ENCODE data around the gene RPGRIP1.
"Not testable (repeated sequence)": the region's sequence is repeated elsewhere in the genome, so short reads cannot be mapped to it uniquely, and the experiment has no call there.

The RPGRIP1 gene

GRCh38 chr14:21279783-21280182 is at the start of gene RPGRIP1:
TSS of gene RPGRIP1 (plus strand) at chr14:21280083. CDS start at chr14:21287977, 7,894 bp downstream.
- FAIRE-seq: no peak

- no peak for FAIRE-seq
These were observed 48.7 kb upstream of the RPGRIP1 start for GRCh38 chr14:21231020-21231652.

- no peak for FAIRE-seq
These were observed 46.3 kb upstream of the RPGRIP1 start for GRCh38 chr14:21233457-21234076.

GRCh38 chr14:21234112-21234511 is 45.8 kb upstream of the RPGRIP1 start:
- no peak for FAIRE-seq

- no peak for FAIRE-seq
These were observed 42.7 kb upstream of the RPGRIP1 start for GRCh38 chr14:21236948-21237797.

GRCh38 chr14:21238823-21239518 is 40.9 kb upstream of the RPGRIP1 start:
- FAIRE-seq: no peak

GRCh38 chr14:21240417-21240816 is 39.5 kb upstream of the RPGRIP1 start:
- no peak for FAIRE-seq

- FAIRE-seq: peak; percentile 68
These were observed 38.6 kb upstream of the RPGRIP1 start for GRCh38 chr14:21241218-21241819.

- FAIRE-seq: no peak
These were observed 35.3 kb upstream of the RPGRIP1 start for GRCh38 chr14:21244544-21244943.

GRCh38 chr14:21245813-21246212 is 34.1 kb upstream of the RPGRIP1 start:
- FAIRE-seq: no peak

- FAIRE-seq: no peak
These were observed 31.5 kb upstream of the RPGRIP1 start for GRCh38 chr14:21248338-21248737.

- FAIRE-seq: no peak
These were observed 31.0 kb upstream of the RPGRIP1 start for GRCh38 chr14:21248739-21249411.

GRCh38 chr14:21251215-21251614 is 28.7 kb upstream of the RPGRIP1 start:
- no peak for FAIRE-seq

- no peak for FAIRE-seq
These were observed 27.7 kb upstream of the RPGRIP1 start for GRCh38 chr14:21252149-21252548.

GRCh38 chr14:21255385-21256101 is 24.3 kb upstream of the RPGRIP1 start:
- FAIRE-seq: no peak

GRCh38 chr14:21256102-21256447 is 23.8 kb upstream of the RPGRIP1 start:
- FAIRE-seq: not testable (repeated sequence)

GRCh38 chr14:21256539-21257393 is 23.1 kb upstream of the RPGRIP1 start:
- FAIRE-seq: no peak

GRCh38 chr14:21257394-21257909 is 22.4 kb upstream of the RPGRIP1 start:
- no peak for FAIRE-seq

- no peak for FAIRE-seq
These were observed 21.6 kb upstream of the RPGRIP1 start for GRCh38 chr14:21258005-21258888.

Data from islet of Langerhans (tissue), 1 donor.